NCI-H2029 treated with DMSO at 0.1 percent for 48 hours (cell line): Measurements from ENCODE around the gene LDLRAD4.

ENCODE experiments used
- DNase-seq: peaks from one replicate; lab custom pipeline; 2025; lab: John Stamatoyannopoulos, UW

LDLRAD4 gene

GRCh38 chr18:13430663-13431062 lies 212.1 kb downstream of the LDLRAD4 start:
- DNase-seq, result no peak

- no peak for DNase-seq
Measured at GRCh38 chr18:13431886-13432285, 213.3 kb downstream of the LDLRAD4 start.

GRCh38 chr18:13433125-13433524 lies 214.6 kb downstream of the LDLRAD4 start:
- DNase-seq, result no peak

DNA sequence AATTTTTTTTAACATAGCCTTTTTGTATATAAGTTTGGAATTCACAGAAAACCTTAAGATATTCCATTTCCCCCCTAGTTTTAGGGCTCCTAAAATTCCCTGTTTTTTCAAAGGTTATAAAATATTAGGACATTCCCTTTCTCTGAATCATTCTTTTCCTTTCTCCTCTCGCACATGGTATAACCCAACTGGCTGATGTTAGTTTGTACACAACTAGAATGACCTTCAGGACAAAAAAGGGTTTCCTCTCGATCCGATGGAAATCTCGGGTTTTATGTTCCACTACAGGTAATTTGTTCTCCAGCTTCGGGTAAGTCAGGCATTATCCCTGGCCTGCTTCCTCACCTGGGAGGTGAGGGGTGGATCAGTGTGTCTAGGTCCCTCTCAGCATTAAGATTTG lies 215.1 kb downstream of the LDLRAD4 start:
- DNase-seq, result no peak

GRCh38 chr18:13434854-13435253 lies 216.3 kb downstream of the LDLRAD4 start:
- DNase-seq, result no peak

- DNase-seq, result no peak
Measured at GRCh38 chr18:13435586-13436333, 217.2 kb downstream of the LDLRAD4 start.

GRCh38 chr18:13436576-13436975 lies 218.0 kb downstream of the LDLRAD4 start:
- no peak for DNase-seq

DNA sequence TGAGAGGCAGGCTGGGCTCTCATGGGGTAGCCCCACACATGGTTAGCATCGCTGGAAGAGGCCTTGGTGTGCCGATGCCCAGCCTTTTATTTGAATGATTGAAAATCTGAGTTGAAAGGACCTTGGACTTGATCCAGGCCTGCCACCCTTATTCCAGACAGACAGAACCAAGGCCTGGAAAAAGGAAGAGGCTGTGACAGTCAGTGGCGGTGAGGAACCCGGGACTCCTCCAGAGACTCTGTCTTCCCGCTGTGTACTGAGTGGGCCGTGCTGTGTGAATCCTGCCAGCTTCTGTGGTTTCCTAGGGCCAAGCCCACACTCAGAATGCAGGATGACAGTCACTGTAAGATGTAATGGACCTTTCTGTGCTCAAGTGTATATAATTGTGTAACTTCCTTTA lies 218.5 kb downstream of the LDLRAD4 start:
- DNase-seq, result no peak

DNA sequence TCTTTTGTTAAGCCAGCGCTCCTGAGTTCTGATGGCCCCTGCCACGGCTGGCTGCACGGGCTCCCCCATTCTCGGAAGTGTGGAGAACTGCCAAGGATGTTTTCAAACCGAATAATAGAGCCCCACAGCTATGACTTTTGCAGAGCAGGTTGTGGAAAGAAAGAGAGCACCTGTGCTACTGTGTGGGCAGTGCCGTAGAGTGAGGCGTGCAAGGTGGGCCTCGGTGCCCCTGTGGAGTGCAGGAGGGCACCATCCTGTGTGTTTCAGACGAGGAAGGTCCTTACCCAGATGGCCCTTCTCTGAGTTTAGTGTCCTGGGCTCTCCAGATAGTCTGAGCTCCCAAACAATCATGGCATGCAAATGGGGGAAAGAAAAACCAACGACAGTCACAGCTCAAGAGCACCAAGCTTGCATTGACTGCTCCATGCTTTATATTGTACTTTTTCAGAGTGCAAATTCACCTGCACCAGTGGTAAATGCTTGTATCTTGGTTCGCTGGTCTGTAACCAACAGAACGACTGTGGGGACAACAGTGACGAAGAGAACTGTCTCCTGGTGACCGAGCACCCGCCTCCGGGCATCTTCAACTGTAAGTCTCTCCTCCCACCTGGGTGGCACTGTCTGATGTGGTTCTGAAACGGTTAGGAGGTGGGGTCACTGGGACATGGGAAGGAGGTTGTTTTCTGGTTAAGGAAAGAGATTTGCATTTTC lies 219.4 kb downstream of the LDLRAD4 start:
- DNase-seq, result no peak

- no peak for DNase-seq
Measured at GRCh38 chr18:13438507-13439056, 220.0 kb downstream of the LDLRAD4 start.

DNA sequence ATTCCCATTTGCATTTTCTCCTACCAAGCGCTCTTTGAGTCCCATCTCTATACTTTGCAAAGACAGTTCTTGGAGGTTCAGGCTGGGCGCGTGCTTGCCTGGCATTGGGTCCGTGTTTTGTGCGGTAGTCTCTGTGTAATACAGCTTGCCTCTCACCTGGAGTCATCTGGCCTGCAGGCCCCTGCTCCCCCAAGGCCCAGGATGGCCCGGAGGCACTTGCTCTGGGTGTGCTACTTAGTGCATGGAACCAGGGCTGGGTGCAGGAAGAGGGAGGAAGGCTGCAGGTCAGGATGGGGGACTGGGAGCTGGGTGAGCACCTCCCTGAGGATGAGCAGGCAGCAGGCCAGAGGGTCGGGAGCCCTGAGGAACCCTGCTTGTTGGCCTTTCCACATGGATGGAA lies 220.9 kb downstream of the LDLRAD4 start:
- DNase-seq, result no peak

GRCh38 chr18:13440277-13441248 lies 222.0 kb downstream of the LDLRAD4 start:
- no peak for DNase-seq

GRCh38 chr18:13441736-13442135 lies 223.2 kb downstream of the LDLRAD4 start:
- no peak for DNase-seq

GRCh38 chr18:13442451-13442850 lies 223.9 kb downstream of the LDLRAD4 start:
- DNase-seq, result no peak

DNA sequence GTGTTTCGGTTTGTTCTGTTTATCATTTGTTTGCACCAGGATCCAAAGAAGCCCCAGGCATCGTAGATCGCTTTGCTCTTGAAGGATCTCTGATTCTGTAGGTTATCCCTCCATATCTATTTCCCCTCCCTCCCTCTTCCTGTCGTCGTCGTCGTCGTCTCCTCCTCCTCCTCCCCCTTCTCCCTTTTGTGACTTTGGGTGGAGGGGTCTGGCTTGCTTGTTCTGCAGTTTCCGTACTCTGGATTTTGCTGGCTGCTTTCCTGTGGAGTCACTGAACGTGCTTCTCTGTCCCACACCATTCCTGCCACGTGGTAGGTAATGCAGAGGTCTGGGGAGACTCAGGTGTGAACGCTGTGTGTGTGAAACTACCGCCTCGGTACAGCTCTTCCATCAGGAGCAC lies 225.0 kb downstream of the LDLRAD4 start:
- no peak for DNase-seq

DNA sequence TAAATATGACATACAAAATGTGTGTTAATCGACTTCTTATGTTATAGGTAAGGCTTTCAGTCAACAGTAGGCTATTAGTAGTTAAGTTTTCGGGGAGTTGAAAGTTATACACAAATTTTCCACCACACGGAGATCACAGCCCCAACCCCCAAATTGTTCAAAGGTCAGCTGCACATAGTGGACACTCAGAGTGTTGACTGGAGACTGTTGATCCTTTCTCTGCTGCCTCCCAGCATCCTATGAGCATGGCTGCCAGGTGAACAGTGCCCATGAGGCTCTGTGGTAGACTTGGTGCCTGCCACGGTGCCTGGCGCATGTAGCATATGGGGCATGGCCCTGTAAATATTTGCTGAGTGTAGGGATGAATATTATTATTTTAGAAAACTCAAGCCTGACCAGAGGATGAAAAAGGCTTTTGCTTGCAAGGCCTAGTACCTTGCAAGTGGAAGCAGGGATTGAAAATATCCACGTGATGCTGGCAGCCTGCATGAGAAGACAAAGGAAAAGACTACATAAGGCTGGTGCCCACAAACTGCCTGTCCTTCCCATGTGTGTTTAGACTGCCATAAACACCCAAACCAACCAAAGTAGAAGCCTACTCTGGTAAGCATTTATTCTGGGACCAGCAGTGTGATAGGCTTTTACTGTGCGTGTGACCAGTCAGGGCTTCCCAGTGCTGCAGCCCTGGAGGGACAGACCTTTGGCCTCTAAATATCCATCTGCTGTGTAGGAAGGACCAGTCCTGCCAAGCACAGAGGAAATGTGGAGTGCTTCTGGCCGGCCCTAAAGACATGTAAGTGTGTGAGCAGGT lies 226.1 kb downstream of the LDLRAD4 start:
- no peak for DNase-seq

DNA sequence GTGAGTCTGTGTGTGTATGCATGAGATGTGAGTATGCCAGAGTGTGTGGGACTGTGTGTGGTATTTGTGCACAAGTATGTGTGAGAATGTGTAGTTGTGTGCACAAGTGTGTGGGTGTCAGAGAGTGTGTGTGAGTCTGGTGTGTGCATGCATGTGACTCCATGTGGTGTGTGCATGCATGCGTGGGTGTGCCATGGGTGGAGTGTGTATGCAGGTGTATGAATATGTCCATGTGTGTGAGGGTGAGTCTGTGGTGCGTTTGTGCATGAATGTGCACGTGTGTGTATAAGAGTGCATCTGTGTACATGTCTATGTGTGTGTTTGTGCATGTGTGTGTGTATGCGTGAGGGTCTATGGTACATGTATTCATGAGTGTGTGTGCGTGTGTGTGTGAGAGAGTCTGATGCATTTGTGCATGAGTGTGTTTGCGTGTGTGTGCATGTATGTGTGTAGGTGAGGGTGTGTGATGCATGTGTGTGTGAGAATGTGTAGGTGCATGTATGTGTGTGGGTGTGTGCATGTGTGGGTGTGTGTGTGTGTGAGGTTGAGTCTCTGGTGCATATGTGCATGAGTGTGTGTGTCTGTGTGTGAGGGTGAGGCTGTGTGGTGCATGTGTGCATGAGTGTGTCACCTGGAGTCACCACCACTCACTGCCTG lies 226.8 kb downstream of the LDLRAD4 start:
- DNase-seq, result no peak

DNA sequence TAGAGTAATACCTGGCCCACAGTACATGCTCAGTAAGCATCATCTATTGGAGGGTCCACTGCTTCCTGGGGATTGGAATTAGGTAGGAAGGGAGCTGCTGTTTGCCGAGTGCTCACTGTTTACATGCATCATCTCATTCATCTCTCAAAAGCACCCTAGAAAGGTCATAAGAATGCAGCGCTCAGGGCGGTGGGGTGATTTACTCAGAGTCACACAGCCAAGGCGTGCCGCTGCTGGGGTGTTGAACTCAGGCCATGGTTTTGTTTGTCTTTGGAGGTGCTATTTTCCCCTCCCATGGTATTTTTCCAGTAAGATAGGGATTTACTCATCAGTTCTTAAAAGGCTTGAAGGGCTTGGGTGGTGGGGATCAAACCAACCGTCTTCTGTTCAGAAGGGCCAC lies 227.5 kb downstream of the LDLRAD4 start:
- no peak for DNase-seq

DNA sequence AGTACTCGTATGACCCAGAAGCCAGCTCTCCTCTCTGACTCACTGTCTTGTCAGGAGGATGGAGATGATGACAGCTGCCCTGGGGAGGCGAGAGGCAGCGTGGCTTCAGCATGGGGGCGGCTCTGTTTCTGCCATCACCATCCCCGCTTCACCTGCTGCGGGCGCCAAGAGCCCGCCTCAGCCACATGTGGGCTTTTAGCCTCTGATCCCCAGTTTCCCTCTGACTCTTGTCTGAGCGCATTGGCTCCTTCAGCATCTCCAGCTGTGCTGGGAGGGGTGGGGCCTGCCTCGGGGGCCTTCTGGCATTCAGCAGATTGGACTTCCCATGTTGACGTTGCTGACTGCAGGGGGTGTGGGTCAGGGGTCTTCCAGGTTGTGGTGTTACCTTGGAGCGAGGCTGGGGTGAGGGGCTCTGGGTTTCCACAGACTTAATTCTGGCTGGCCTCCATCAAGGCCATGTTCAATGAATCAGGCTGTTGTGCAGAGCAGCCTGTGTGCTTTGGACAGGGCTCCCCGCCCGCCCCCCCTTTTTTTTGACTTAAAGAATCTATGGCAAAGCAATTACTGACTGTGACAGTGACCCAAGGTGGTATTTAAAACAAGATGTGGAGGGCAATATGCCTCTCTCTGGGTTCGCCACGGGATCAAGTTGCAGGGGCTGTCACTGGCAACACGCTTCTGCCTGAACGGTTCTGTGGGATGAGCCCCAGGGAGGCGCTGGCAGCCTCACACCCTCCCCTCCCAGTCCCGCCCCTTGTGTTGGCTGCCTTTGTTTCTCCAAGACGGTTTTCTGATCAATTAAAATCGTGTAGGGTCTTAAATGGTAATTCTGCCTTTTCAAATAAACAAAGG lies 228.3 kb downstream of the LDLRAD4 start:
- no peak for DNase-seq
